Mucosa of stomach (tissue), 1 donor: ENCODE results near the gene LBX1.

Source experiments
- H3K27me3 ChIP-seq: one replicate; pipeline ENCODE4 v1.7.0; 2013; ENCODE audit warnings: mild to moderate bottlenecking, low read length; ENCODE audit not compliant: control insufficient read depth, insufficient read depth
- H3K36me3 ChIP-seq: one replicate; pipeline ENCODE4 v1.7.0; 2013; ENCODE audit warnings: low read length; ENCODE audit not compliant: control insufficient read depth, insufficient read depth
- H3K4me1 ChIP-seq: one replicate; pipeline ENCODE4 v1.7.0; 2013; ENCODE audit warnings: mild to moderate bottlenecking, low read length; ENCODE audit not compliant: control insufficient read depth, insufficient read depth
- H3K4me3 ChIP-seq: one replicate; pipeline ENCODE4 v1.7.0; 2013; ENCODE audit warnings: low read length
- H3K9ac ChIP-seq: one replicate; pipeline ENCODE4 v1.7.0; 2013; ENCODE audit warnings: mild to moderate bottlenecking, low read length, moderate library complexity
- H3K9me3 ChIP-seq: one replicate; pipeline ENCODE4 v1.7.0; 2013; ENCODE audit warnings: mild to moderate bottlenecking, low read length, moderate library complexity; ENCODE audit not compliant: control insufficient read depth
- donor health status: Pancreatic carcinoma.

LBX1 gene, protein sequence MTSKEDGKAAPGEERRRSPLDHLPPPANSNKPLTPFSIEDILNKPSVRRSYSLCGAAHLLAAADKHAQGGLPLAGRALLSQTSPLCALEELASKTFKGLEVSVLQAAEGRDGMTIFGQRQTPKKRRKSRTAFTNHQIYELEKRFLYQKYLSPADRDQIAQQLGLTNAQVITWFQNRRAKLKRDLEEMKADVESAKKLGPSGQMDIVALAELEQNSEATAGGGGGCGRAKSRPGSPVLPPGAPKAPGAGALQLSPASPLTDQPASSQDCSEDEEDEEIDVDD

DNA sequence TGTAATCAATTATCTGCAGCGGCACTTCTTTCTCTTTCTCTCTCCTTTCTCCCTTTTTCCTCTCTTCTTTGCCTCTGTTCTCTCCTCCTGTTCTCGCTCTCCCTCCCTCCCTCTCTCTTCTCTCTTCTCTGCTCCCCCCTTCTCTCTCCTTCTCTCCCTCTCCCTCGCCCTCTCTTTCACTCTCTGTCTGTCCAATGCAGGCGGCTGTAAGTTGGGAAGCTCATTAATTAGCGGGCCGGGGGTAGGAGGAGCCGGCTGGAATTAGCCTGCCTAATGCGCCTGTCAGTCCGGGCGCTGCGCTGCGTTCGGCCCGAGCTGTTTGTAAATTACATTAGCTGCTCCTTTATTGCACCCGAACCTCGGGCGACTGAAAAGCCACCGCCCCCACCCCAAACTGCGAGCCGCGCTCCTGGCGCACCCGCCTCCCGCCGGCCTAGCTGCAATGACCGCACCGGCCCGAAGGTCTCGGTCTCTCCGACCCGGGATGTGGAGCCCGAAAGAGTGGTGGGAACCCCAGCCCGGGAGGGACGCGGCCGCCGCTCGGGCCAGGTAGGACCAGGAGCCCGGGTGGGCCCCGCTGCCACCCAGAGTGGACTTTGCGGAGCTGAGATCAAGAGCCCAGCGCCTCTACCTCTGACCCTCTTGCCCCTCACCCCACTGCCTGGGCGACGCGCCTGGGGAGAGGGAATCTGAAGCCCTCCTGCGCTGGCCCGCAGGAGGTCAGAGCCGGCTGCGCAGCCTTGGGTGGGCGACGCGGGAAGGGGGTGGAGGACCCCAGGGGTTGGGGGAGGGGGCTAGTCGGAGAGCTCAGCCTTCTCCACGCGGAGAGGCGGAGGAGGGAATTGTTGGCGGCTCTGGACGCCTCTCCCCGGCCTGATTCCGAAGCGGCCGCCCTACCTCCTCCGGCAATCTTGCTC lies at the start of gene LBX1:
Gene LBX1 (minus strand): TSS at position 198 of the 917 bp plus-strand sequence. CDS start 648 bp downstream, outside the sequence.
- Histone ChIP-seq H3K4me1 (peaks cover 40% of the 10 kb centered on the region), H3K27me3 (peaks cover 100% of the 10 kb centered on the region), H3K9ac (no peak within 1 kb of the TSS), H3K36me3 (no peaks in the 10 kb centered on the region), H3K9me3 (no peaks in the 10 kb centered on the region), H3K4me3 (no peak within 1 kb of the TSS)

GRCh38 chr10:101273741-101274140 lies 44.5 kb upstream of the LBX1 start:
- Histone ChIP-seq H3K4me3 (no peak overlapping the region), H3K36me3 (no peaks in the 10 kb centered on the region), H3K4me1 (no peaks in the 10 kb centered on the region), H3K9me3 (no peaks in the 10 kb centered on the region), H3K9ac (no peak overlapping the region), H3K27me3 (peaks cover 19% of the 10 kb centered on the region)

- Histone ChIP-seq H3K27me3 (peaks cover 19% of the 10 kb centered on the region), H3K36me3 (no peaks in the 10 kb centered on the region), H3K9ac (no peak overlapping the region), H3K4me1 (no peaks in the 10 kb centered on the region), H3K4me3 (no peak overlapping the region), H3K9me3 (no peaks in the 10 kb centered on the region)
Measured at GRCh38 chr10:101273330-101273729, 44.1 kb upstream of the LBX1 start.

DNA sequence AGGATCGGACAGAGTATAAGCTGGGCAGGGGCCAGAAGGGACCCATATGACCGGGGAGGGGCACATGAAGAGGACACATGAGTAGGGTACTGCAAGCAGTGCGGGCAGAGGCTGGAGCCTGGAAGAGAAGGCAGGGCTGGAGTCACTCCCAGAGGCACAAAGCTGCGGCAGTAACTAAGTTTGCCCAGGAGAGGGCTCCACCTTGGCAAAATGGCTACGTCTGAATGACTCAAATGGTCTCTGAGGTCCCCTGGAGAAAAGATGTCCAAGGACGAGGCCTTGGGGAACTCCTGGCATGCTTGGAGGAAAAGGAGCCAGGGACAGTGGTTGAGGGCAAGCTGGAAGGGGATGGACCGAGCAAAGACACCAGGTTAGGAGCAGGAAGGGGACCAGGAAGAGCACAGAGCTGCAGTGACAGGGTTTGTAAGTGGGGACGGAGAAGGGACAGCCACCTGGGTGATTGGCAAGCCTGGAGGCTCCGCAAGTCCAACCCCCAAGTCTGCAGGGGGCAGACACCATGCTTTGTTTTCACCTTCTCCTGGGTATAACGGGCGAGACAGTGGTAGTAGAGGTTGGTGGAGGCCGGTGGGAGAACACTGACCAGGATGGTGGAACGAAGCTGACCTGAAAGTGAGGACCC lies 43.1 kb upstream of the LBX1 start:
- no peak overlapping the region for H3K4me3 ChIP-seq
- no peaks in the 10 kb centered on the region for H3K9me3 ChIP-seq
- no peak overlapping the region for H3K9ac ChIP-seq
- peaks cover 19% of the 10 kb centered on the region for H3K27me3 ChIP-seq
- no peaks in the 10 kb centered on the region for H3K36me3 ChIP-seq
- H3K4me1 ChIP-seq, result no peaks in the 10 kb centered on the region

DNA sequence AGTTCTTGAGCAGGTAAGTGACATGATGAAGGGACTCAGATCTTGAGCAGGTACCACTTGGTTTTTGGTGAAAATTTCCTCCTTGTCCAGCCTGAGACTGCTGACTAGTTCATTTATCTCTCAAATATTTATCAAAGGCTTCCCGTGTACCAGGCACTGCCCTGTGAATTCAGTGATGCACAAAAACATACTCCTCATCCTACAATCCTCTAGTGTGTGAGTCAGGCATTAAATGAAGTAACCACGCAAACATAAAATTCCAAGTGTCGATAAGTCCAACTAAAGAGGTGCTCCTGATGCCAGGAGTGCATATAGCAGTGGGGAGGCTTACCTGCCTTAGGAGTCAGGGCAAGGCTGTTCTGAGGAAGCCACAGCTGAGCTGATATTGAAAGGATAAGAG lies 41.5 kb upstream of the LBX1 start:
- H3K27me3 ChIP-seq, result peaks cover 14% of the 10 kb centered on the region
- H3K9ac ChIP-seq, result no peak overlapping the region
- no peaks in the 10 kb centered on the region for H3K4me1 ChIP-seq
- no peaks in the 10 kb centered on the region for H3K9me3 ChIP-seq
- H3K4me3 ChIP-seq, result no peak overlapping the region
- H3K36me3 ChIP-seq, result no peaks in the 10 kb centered on the region

DNA sequence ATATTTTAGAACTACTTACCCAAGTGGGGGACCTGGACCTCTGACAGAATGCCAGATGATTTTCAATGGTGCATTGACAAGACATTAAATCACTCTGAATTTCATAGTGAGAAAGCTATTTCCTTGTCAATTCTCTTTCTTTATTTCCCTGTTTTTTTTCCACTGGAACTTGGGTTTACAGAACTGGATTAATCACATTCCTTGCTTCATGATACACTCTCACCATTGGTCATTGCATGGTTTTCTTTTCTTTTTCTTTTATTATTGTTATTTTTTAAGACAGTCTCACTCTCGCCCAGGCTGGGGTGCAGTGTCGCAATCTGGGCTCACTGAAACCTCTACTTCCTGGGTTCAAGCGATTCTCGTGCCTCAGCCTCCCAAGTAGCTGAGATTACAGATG lies 38.5 kb upstream of the LBX1 start:
- peaks cover 34% of the 10 kb centered on the region for H3K27me3 ChIP-seq

GRCh38 chr10:101267290-101267680 lies 38.0 kb upstream of the LBX1 start:
- no peaks in the 10 kb centered on the region for H3K36me3 ChIP-seq
- H3K4me1 ChIP-seq, result no peaks in the 10 kb centered on the region
- no peak overlapping the region for H3K9ac ChIP-seq
- no peak overlapping the region for H3K4me3 ChIP-seq
- no peaks in the 10 kb centered on the region for H3K9me3 ChIP-seq
- peaks cover 34% of the 10 kb centered on the region for H3K27me3 ChIP-seq

More for the DNA sequence above, 38.5 kb upstream of the LBX1 start:
- no peaks in the 10 kb centered on the region for H3K4me1 ChIP-seq
- no peak overlapping the region for H3K9ac ChIP-seq
- H3K9me3 ChIP-seq, result no peaks in the 10 kb centered on the region
- no peak overlapping the region for H3K4me3 ChIP-seq
- H3K36me3 ChIP-seq, result no peaks in the 10 kb centered on the region

DNA sequence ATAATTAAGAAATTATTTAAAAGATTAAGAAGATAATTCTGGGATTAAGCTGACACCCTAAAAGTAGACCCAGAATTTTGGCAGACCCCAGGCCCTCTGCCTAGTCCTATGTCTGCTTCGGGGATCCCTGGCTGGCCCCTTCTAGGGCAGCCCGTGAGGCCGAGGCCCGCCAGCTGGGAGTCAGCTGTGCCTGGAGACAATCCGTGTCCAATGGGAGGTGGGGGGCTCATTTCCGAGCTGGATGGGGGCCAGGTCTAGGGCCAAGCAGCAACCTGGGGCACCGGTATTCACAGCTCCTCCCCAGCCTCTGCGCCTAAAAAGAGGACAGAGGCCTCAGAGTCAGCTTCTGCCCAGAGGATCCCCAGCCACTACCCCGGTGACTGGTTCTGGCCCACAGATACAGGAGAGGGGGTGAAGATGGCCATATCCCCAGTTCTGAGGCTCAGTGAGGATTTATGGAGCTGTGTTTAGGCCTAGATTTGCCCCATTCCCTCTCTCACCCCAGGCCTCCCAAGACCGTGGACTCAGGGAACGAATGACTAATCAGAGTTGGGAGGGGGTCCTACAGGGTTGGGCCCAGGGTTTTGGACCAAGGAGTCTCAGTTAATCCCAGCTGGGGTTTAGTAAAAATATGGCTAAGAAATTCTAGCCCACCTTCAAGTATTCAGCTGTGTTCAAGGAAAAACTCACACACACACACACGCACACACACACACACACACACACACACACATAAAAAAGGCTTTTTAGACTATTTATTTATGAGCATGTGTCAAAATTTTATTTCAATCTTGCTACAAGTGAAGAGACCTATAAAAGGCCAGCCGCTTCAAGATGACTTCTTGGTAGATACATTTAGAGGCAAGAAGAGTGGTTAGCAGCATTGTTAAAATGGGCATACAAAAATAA lies 37.4 kb upstream of the LBX1 start:
- Histone ChIP-seq H3K27me3 (peaks cover 36% of the 10 kb centered on the region), H3K9ac (no peak overlapping the region), H3K4me3 (no peak overlapping the region), H3K4me1 (no peaks in the 10 kb centered on the region), H3K36me3 (no peaks in the 10 kb centered on the region), H3K9me3 (no peaks in the 10 kb centered on the region)

GRCh38 chr10:101263150-101263752 lies 34.0 kb upstream of the LBX1 start:
- Histone ChIP-seq H3K4me3 (no peak overlapping the region), H3K36me3 (no peaks in the 10 kb centered on the region), H3K4me1 (no peaks in the 10 kb centered on the region), H3K9ac (no peak overlapping the region), H3K27me3 (peaks cover 50% of the 10 kb centered on the region), H3K9me3 (no peaks in the 10 kb centered on the region)

- H3K4me1 ChIP-seq, result no peaks in the 10 kb centered on the region
- no peak overlapping the region for H3K4me3 ChIP-seq
- H3K27me3 ChIP-seq, result peaks cover 50% of the 10 kb centered on the region
- H3K9ac ChIP-seq, result no peak overlapping the region
- H3K36me3 ChIP-seq, result no peaks in the 10 kb centered on the region
- H3K9me3 ChIP-seq, result no peaks in the 10 kb centered on the region
Measured at GRCh38 chr10:101262147-101262546, 32.9 kb upstream of the LBX1 start.

GRCh38 chr10:101261702-101262101 lies 32.4 kb upstream of the LBX1 start:
- no peak overlapping the region for H3K4me3 ChIP-seq
- H3K9me3 ChIP-seq, result no peaks in the 10 kb centered on the region
- H3K9ac ChIP-seq, result no peak overlapping the region
- no peaks in the 10 kb centered on the region for H3K4me1 ChIP-seq
- H3K27me3 ChIP-seq, result peaks cover 50% of the 10 kb centered on the region
- no peaks in the 10 kb centered on the region for H3K36me3 ChIP-seq
